NB4 (cell line): Measurements from ENCODE around the gene ABCA8.

Experiments
- DNase-seq: peaks from one replicate; pipeline ENCODE4 v3.0.0; 2010; ENCODE audit warnings: low read depth
- H3K4me3 ChIP-seq: one replicate; pipeline ENCODE4 v1.5.1; 2011; ENCODE audit warnings: mild to moderate bottlenecking, low read depth, low read length, moderate library complexity
- CTCF ChIP-seq: IDR thresholded peaks from one replicate; pipeline ENCODE4 v1.5.1; 2012; ENCODE audit warnings: low read depth, low read length
- MAX ChIP-seq: IDR thresholded peaks from 2 replicates; pipeline ENCODE4 v1.6.1; 2011; ENCODE audit warnings: low read depth, low read length
- MYC ChIP-seq: IDR thresholded peaks from 2 replicates; pipeline ENCODE4 v1.6.1; 2011; ENCODE audit warnings: low read depth, low read length
- POLR2A ChIP-seq: IDR thresholded peaks from 2 replicates; pipeline ENCODE4 v1.6.1; 2011; ENCODE audit warnings: mild to moderate bottlenecking; ENCODE audit not compliant: insufficient read length; ENCODE audit errors: extremely low read depth

Gene ABCA8

GRCh38 chr17:68886401-68886800 lies 68.8 kb downstream of the ABCA8 start:
- no peak for TF ChIP-seq POLR2A
- TF ChIP-seq CTCF: no peak
- no peak for TF ChIP-seq MAX
- no peak for TF ChIP-seq MYC
- no peak for DNase-seq

GRCh38 chr17:68884888-68885287 lies 70.3 kb downstream of the ABCA8 start:
- no peak for DNase-seq
- H3K4me3 ChIP-seq: no peak overlapping the region
- TF ChIP-seq POLR2A (no peak), MYC (no peak), MAX (no peak), CTCF (no peak)

More at GRCh38 chr17:68886401-68886800, 68.8 kb downstream of the ABCA8 start:
- no peak overlapping the region for H3K4me3 ChIP-seq

- no peak for DNase-seq
- TF ChIP-seq MYC (no peak), MAX (no peak)
- H3K4me3 ChIP-seq: no peak overlapping the region
These were observed 76.8 kb downstream of the ABCA8 start for GRCh38 chr17:68878226-68878885.

- TF ChIP-seq MAX (no peak), POLR2A (no peak), MYC (no peak), CTCF (no peak)
- no peak for DNase-seq
- no peak overlapping the region for H3K4me3 ChIP-seq
These were observed 83.7 kb downstream of the ABCA8 start for GRCh38 chr17:68871447-68871846.

GRCh38 chr17:68870976-68871375 lies 84.2 kb downstream of the ABCA8 start:
- no peak for TF ChIP-seq CTCF
- H3K4me3 ChIP-seq: no peak overlapping the region
- DNase-seq: no peak

GRCh38 chr17:68870161-68870826 lies 84.9 kb downstream of the ABCA8 start:
- no peak overlapping the region for H3K4me3 ChIP-seq
- DNase-seq: no peak
- no peak for TF ChIP-seq MYC
- no peak for TF ChIP-seq CTCF
- no peak for TF ChIP-seq MAX
- TF ChIP-seq POLR2A: no peak
